HL-60 (cell line): ENCODE results near the gene ABHD18.
"Not testable (repeated sequence)": the region's sequence is repeated elsewhere in the genome, so short reads cannot be mapped to it uniquely, and the experiment has no call there.

ENCODE experiments used
- DNase-seq, 2 experiments: peaks; one replicate each; pipeline ENCODE4 v3.0.0-alpha.2; 2010 to 2020; ENCODE audit warnings: low read depth in 1 of 2, low spot score in 1 of 2
- H3K27ac ChIP-seq: fragments of 250-450 bp; sonication (Bioruptor Pico); replicated peaks from 2 replicates; pipeline ENCODE4 v1.5.1; 2020; ENCODE audit warnings: mild to moderate bottlenecking, moderate library complexity
- H3K27me3 ChIP-seq: fragments of 250-450 bp; sonication (Bioruptor Pico); 2 replicates; pipeline ENCODE4 v1.5.1; 2021; ENCODE audit warnings: mild to moderate bottlenecking, moderate library complexity; ENCODE audit not compliant: insufficient read depth, poor library complexity, severe bottlenecking
- H3K4me3 ChIP-seq: replicated peaks from 2 replicates; pipeline ENCODE4 v1.5.1; 2011; ENCODE audit warnings: mild to moderate bottlenecking, control low read depth, low read length; ENCODE audit not compliant: insufficient read depth
- GABPA ChIP-seq: IDR thresholded peaks from 2 replicates; pipeline ENCODE4 v1.6.1; 2012; ENCODE audit warnings: low read depth
- POLR2AphosphoS5 ChIP-seq: IDR thresholded peaks from 2 replicates; pipeline ENCODE4 v1.6.1; 2012; ENCODE audit warnings: low read depth
- SPI1 ChIP-seq: IDR thresholded peaks from 2 replicates; pipeline ENCODE4 v1.6.1; 2012; ENCODE audit warnings: low read depth, mild to moderate bottlenecking, borderline replicate concordance
- TF ChIP-seq, protein P1 (sequence below): IDR thresholded peaks from one replicate; pipeline ENCODE4 v1.5.1; 2011; ENCODE audit warnings: low read length, control low read depth, inconsistent platforms; ENCODE audit not compliant: insufficient read depth
- TF ChIP-seq, protein P2 (sequence below): IDR thresholded peaks from 2 replicates; pipeline ENCODE4 v1.6.1; 2012; ENCODE audit warnings: low read depth; ENCODE audit not compliant: insufficient replicate concordance

ABHD18 gene

DNA sequence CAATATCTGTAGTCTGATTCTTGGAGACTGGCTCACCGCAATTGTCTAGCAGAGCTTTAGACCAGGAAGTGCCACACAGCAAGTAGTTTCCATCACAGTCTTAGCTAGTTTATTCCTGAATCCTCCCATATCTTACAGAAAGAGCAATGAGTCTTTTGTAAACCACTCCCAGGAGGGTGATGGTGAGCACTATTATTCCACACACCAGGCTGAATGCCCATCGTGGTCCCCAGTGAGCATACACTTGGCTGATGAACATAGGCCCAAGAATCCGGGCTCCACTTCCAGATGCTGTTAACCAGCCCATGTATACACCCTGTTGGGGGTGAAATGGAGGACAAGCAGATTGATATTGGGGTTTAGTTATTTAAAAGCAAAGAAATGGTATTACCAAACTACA lies 44.7 kb upstream of the ABHD18 start:
- DNase-seq = no peak
- no peaks in the 10 kb centered on the region for H3K27me3 ChIP-seq

DNA sequence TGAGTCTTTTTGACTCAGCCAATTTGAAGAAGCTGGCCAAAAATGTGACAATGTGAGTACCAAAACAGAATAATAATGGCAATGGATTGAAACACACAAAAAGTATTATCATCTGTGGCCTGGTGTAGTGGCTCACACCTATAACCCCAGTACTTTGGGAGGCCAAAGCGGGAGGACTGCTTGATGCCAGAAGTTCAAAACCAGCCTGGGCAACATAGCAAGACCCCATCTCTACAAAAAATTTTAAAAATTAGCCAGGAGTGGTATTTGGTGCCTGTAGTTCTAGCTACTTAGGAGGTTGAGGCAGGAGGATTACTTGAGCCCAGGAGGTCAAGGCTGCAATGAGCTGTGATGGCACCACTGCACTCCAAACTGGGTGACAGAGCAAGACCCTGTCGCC lies 43.0 kb upstream of the ABHD18 start:
- Histone ChIP-seq H3K27ac (no peak overlapping the region), H3K27me3 (no peaks in the 10 kb centered on the region), H3K4me3 (no peak overlapping the region)
- DNase-seq = no peak
- TF ChIP-seq, protein P1, sequence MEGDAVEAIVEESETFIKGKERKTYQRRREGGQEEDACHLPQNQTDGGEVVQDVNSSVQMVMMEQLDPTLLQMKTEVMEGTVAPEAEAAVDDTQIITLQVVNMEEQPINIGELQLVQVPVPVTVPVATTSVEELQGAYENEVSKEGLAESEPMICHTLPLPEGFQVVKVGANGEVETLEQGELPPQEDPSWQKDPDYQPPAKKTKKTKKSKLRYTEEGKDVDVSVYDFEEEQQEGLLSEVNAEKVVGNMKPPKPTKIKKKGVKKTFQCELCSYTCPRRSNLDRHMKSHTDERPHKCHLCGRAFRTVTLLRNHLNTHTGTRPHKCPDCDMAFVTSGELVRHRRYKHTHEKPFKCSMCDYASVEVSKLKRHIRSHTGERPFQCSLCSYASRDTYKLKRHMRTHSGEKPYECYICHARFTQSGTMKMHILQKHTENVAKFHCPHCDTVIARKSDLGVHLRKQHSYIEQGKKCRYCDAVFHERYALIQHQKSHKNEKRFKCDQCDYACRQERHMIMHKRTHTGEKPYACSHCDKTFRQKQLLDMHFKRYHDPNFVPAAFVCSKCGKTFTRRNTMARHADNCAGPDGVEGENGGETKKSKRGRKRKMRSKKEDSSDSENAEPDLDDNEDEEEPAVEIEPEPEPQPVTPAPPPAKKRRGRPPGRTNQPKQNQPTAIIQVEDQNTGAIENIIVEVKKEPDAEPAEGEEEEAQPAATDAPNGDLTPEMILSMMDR = no peak
- TF ChIP-seq GABPA (no peak), SPI1 (no peak), POLR2AphosphoS5 (no peak)
- TF ChIP-seq, protein P2, sequence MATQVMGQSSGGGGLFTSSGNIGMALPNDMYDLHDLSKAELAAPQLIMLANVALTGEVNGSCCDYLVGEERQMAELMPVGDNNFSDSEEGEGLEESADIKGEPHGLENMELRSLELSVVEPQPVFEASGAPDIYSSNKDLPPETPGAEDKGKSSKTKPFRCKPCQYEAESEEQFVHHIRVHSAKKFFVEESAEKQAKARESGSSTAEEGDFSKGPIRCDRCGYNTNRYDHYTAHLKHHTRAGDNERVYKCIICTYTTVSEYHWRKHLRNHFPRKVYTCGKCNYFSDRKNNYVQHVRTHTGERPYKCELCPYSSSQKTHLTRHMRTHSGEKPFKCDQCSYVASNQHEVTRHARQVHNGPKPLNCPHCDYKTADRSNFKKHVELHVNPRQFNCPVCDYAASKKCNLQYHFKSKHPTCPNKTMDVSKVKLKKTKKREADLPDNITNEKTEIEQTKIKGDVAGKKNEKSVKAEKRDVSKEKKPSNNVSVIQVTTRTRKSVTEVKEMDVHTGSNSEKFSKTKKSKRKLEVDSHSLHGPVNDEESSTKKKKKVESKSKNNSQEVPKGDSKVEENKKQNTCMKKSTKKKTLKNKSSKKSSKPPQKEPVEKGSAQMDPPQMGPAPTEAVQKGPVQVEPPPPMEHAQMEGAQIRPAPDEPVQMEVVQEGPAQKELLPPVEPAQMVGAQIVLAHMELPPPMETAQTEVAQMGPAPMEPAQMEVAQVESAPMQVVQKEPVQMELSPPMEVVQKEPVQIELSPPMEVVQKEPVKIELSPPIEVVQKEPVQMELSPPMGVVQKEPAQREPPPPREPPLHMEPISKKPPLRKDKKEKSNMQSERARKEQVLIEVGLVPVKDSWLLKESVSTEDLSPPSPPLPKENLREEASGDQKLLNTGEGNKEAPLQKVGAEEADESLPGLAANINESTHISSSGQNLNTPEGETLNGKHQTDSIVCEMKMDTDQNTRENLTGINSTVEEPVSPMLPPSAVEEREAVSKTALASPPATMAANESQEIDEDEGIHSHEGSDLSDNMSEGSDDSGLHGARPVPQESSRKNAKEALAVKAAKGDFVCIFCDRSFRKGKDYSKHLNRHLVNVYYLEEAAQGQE = no peak

More for the DNA sequence above, 44.7 kb upstream of the ABHD18 start:
- H3K4me3 ChIP-seq = no peak overlapping the region
- TF ChIP-seq SPI1 = no peak
- TF ChIP-seq POLR2AphosphoS5 = no peak
- H3K27ac ChIP-seq = no peak overlapping the region

DNA sequence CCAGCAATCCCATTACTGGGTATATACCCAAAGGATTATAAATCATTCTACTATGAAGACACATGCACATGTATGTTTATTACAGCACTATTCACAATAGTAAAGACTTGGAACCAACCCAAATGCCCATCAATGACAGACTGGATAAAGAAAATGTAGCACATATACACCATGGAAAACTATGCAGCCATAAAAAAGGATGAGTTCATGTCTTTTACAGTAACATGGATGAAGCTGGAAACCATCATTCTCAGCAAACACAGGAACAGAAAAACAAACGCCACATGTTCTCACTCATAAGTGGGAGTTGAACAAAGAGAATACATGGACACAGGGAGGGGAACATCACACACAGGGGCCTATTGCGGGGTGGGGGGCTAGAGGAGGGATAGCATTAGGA lies 39.5 kb upstream of the ABHD18 start:
- H3K27me3 ChIP-seq, H3K27ac ChIP-seq, DNase-seq, H3K4me3 ChIP-seq: not testable (repeated sequence)

DNA sequence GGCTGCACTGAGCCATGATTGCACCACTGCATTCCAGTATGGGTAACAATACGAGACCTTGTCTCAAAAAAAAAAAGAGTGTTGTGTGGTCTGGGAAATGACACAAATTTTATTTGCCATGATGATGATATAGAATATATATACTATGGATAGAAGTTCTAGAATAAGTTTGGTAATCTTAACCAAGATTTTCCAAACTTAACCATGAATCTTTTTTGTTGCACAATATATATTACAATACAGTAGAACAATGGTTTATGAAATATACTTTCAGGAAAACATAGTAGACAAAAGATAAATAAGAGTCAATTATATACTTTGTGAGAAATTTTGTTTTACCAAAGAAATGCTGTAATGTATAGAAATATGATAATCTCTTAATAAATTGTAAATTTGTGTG lies 35.0 kb upstream of the ABHD18 start:
- no peak for DNase-seq
- no peak overlapping the region for H3K4me3 ChIP-seq
- no peak overlapping the region for H3K27ac ChIP-seq
- H3K27me3 ChIP-seq = no peaks in the 10 kb centered on the region
- TF ChIP-seq POLR2AphosphoS5 (no peak), GABPA (no peak), SPI1 (no peak)
- TF ChIP-seq, protein P1 = no peak
- TF ChIP-seq, protein P2 = no peak

DNA sequence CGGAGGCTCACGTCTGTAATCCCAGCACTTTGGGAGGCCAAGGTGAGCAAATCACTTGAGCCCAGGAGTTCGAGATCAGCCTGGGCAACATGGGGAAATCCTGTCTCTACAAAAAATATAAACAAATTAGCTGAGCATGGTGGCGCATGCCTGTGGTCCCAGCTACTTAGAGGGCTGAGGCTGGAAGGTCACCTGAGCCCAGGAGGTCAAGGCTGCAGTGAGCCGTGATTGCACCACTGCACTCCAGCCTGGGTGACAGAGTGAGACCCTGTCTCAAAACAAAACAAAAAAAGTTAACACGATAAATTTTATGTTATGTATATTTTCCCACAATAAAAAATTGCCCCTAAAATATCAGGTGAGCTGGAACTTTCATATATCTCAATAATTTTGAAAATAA lies 33.4 kb upstream of the ABHD18 start:
- H3K27me3 ChIP-seq, H3K4me3 ChIP-seq, DNase-seq, H3K27ac ChIP-seq: not testable (repeated sequence)

DNA sequence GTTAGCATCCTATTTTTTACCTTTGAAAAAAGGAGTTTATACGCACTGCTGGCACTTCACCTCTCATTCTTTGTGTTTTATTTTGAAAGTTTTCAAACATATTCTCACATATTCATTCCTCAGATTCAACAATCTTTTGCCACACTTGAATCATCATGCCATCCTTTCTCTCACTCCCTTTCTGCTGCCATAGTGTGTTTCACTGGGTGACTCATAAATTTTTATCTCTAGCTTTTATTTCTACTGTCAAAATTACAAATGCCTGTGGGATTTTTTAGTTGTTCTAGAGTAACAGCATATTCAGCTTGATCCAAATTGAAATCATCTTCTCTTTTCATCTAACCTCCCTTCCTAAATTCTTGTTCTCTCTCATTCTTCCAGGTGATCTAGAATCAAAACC lies 28.2 kb upstream of the ABHD18 start:
- no peak overlapping the region for H3K4me3 ChIP-seq
- no peak for TF ChIP-seq SPI1
- no peak for TF ChIP-seq POLR2AphosphoS5
- TF ChIP-seq, protein P2 = no peak
- TF ChIP-seq, protein P1 = no peak
- TF ChIP-seq GABPA = no peak
- no peak for DNase-seq
- H3K27ac ChIP-seq = no peak overlapping the region
- H3K27me3 ChIP-seq = no peaks in the 10 kb centered on the region
